Naive B cell (primary cell): ENCODE measurements around the gene OPCML. TPM values are rescaled to one million over a fixed set of nuclear protein-coding genes. Genes with fewer than 3 reads are reported as not detected.

Source experiments
- ATAC-seq, 2 donors: fragments of 150-1000 bp; cut with Tn5 transposase; 2 replicates each; pipeline ENCODE4 v1.10.0; 2021; ENCODE audit warnings: low read depth in 2 of 2, mild to moderate bottlenecking in 2 of 2, moderate library complexity in 2 of 2
- DNase-seq: peaks from one replicate; pipeline ENCODE4 v3.0.0; 2022
- H3K27ac Mint-ChIP-seq, 6 donors: one replicate each; pipeline ENCODE4 v1.8.0; 2020 to 2022; ENCODE audit warnings: mild to moderate bottlenecking in 6 of 6, mixed read lengths in 6 of 6, moderate library complexity in 5 of 6, inconsistent platforms in 2 of 6
- H3K27me3 Mint-ChIP-seq, 3 donors: one replicate each; pipeline ENCODE4 v1.8.0; 2021 to 2022; ENCODE audit warnings: mixed read lengths in 3 of 3, mild to moderate bottlenecking in 1 of 3
- H3K36me3 Mint-ChIP-seq, 2 donors: one replicate each; pipeline ENCODE4 v1.8.0; 2020 to 2022; ENCODE audit warnings: mixed read lengths in 2 of 2, inconsistent platforms in 1 of 2, mild to moderate bottlenecking in 1 of 2
- H3K4me1 Mint-ChIP-seq, 3 donors: one replicate each; pipeline ENCODE4 v1.8.0; 2020 to 2022; ENCODE audit warnings: mixed read lengths in 3 of 3, inconsistent platforms in 1 of 3, mild to moderate bottlenecking in 1 of 3, moderate library complexity in 1 of 3
- H3K4me3 Mint-ChIP-seq, 8 donors: one replicate each; pipeline ENCODE4 v1.8.0; 2020 to 2022; ENCODE audit warnings: mild to moderate bottlenecking in 8 of 8, mixed read lengths in 8 of 8, moderate library complexity in 8 of 8, inconsistent platforms in 2 of 8
- H3K9me3 Mint-ChIP-seq, 7 donors: one replicate each; pipeline ENCODE4 v1.8.0; 2020 to 2022; ENCODE audit warnings: mixed read lengths in 7 of 7, mild to moderate bottlenecking in 5 of 7, inconsistent platforms in 2 of 7, moderate library complexity in 1 of 7
- polyA plus RNA-seq, 6 donors: library from polyadenylated mRNA; unstranded; fragments of 300-500 nt; fragmentation: Illumina TruSeq; gene quantifications; one replicate each; pipeline ENCODE4 v1.2.3, GENCODE V29; 2021; ENCODE audit warnings: low read depth in 6 of 6

The OPCML gene
- polyA plus RNA-seq, 6 donors from 2014 or later: not detected

GRCh38 chr11:133347988-133348387, 184.3 kb downstream of the OPCML start:
- Mint-ChIP-seq H3K9me3 (peaks cover 0 to 10% (median 2%) of the 10 kb centered on the region in 7 donors), H3K27me3 (peaks cover 0 to 9% (median 6%) of the 10 kb centered on the region in 3 donors), H3K27ac (no peak overlapping the region), H3K4me1 (no peaks in the 10 kb centered on the region), H3K36me3 (no peaks in the 10 kb centered on the region), H3K4me3 (no peak overlapping the region)
- no peak for DNase-seq
- no peak for ATAC-seq

DNA sequence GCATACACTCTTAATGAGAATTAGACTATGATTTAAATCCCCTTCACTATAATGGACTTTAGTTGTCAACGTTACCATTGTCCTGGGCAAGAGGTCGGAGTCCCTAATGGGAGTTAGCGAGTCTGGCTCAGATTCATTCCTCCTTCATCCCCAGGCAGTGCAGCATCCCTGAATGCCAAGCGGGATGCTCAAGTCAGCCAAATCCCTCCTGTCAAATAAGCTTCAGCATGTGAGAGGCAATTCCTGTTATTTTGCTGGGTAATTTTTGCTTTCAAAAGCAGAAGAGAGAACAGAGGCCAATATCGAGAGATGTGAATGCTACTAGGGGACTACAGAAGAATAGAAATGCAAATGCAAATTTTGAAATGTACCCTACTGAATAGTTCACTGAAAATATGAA, 186.2 kb downstream of the OPCML start:
- Mint-ChIP-seq H3K27me3 (peaks cover 0 to 6% (median 4%) of the 10 kb centered on the region in 3 donors), H3K4me3 (no peak overlapping the region), H3K36me3 (no peaks in the 10 kb centered on the region), H3K27ac (no peak overlapping the region), H3K9me3 (peaks cover 0 to 9% (median 2%) of the 10 kb centered on the region in 7 donors), H3K4me1 (no peaks in the 10 kb centered on the region)
- DNase-seq (no peak), ATAC-seq (no peak)

DNA sequence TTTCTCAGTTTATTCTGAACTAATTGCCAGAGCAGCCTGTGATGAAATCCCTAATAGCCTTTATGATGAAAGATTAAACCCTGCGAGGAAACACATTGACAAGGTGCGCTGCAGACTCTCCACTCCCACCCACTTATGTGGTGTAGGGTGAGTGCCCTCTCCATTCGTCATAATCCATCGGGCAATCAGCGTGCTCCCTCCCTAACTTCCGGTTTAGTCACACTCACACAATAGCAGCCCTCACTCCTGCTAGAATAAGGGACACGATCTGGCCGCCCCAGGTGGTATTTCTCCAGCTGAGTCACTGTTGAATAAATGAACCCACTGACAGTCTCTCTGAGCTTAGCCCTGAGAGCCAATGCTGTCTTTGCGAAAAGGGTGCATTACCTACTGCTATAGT, 188.3 kb downstream of the OPCML start:
- Mint-ChIP-seq H3K4me3 (no peak overlapping the region), H3K4me1 (no peaks in the 10 kb centered on the region), H3K36me3 (no peaks in the 10 kb centered on the region), H3K9me3 (peaks cover 0 to 9% (median 5%) of the 10 kb centered on the region in 7 donors), H3K27me3 (peaks cover 0 to 6% (median 0%) of the 10 kb centered on the region in 3 donors), H3K27ac (no peak overlapping the region)
- no peak for DNase-seq
- ATAC-seq: no peak

- H3K9me3 Mint-ChIP-seq: peaks cover 0 to 11% (median 5%) of the 10 kb centered on the region in 7 donors
Observed at GRCh38 chr11:133339495-133340140, 192.7 kb downstream of the OPCML start.

DNA sequence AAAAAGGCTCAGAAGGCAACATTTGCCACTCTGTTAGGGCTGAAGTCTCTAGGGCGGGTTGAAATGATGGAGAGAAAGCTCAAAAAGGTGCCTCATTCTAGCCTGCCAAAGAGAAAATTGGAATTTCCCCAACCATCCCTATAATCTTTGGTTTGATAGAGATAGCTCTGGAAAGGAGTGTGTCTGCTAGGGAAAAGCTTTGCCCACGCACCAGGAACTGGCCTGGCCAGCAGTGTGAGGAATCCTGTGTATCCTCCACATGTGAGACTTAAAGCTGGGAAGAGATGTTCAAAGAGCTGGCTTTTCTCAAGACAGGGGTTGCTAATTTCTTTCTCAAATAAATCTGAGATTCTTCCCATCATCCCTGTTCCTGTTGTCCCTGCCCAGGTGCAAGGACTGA, 193.7 kb downstream of the OPCML start:
- Mint-ChIP-seq H3K4me3 (no peak overlapping the region), H3K27me3 (no peaks in the 10 kb centered on the region), H3K9me3 (peaks cover 4 to 12% (median 6%) of the 10 kb centered on the region in 7 donors), H3K27ac (peak overlapping the region in 1 of 6 donors; percentile 21), H3K36me3 (no peaks in the 10 kb centered on the region), H3K4me1 (no peaks in the 10 kb centered on the region)
- DNase-seq (no peak), ATAC-seq (no peak)

More at GRCh38 chr11:133339495-133340140, 192.7 kb downstream of the OPCML start:
- DNase-seq: no peak
- Mint-ChIP-seq H3K27ac (peak overlapping the region in 1 of 6 donors; percentile 54), H3K4me1 (no peaks in the 10 kb centered on the region), H3K4me3 (no peak overlapping the region), H3K27me3 (peaks cover 0 to 6% (median 0%) of the 10 kb centered on the region in 3 donors), H3K36me3 (no peaks in the 10 kb centered on the region)
- no peak for ATAC-seq

GRCh38 chr11:133337951-133338418, 194.3 kb downstream of the OPCML start:
- ATAC-seq: no peak
- Mint-ChIP-seq H3K4me3 (no peak overlapping the region), H3K4me1 (no peaks in the 10 kb centered on the region), H3K27me3 (no peaks in the 10 kb centered on the region), H3K9me3 (peaks cover 4 to 12% (median 8%) of the 10 kb centered on the region in 7 donors), H3K36me3 (no peaks in the 10 kb centered on the region), H3K27ac (no peak overlapping the region)
- DNase-seq: no peak

DNA sequence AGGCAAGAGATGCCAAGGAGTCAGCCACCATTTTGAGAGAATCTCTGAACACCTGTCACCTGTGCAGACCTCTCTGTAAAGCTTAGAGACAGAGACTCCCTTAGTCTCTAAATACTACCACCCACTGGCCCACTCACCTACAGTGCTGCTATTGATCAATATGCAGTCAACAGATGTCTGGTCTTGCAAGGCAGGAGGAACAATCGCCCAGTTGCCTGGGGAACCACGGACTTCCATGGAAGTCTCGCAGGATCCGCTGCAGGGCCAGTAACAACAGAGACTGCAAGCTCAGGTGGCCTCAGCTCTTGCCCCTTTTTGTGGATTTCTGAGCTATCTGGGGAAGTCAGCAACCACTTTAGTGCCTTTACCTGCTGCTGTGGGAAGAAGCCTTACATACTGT, 195.1 kb downstream of the OPCML start:
- H3K27ac Mint-ChIP-seq: no peak overlapping the region
- DNase-seq (no peak), ATAC-seq (no peak)
- H3K36me3 Mint-ChIP-seq: no peaks in the 10 kb centered on the region
- peaks cover 4 to 17% (median 8%) of the 10 kb centered on the region in 7 donors for H3K9me3 Mint-ChIP-seq
- H3K27me3 Mint-ChIP-seq: no peaks in the 10 kb centered on the region
- H3K4me3 Mint-ChIP-seq: no peak overlapping the region
- no peaks in the 10 kb centered on the region for H3K4me1 Mint-ChIP-seq

DNA sequence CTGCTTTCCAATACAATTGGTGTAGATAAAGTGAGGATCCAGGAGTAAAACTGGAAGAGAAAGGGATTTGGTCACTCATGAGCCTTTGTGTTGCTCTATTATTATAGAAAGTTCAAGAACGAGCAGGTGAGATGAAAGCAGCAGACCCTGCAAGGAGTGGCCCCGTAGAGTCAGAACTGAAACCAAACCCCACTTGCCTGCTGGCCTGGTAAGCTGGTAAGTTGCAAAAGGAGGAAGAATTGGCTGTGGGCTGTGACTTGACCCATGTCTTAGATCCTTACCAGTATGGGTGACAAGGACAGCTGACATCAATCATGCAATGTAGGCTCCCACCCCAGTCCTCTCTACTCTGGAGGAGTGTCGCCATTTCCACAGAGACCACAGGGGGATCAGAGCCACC, 201.3 kb downstream of the OPCML start:
- no peaks in the 10 kb centered on the region for H3K4me1 Mint-ChIP-seq
- H3K4me3 Mint-ChIP-seq: no peak overlapping the region
- no peak for ATAC-seq
- H3K27ac Mint-ChIP-seq: no peak overlapping the region
- peaks cover 3 to 14% (median 6%) of the 10 kb centered on the region in 7 donors for H3K9me3 Mint-ChIP-seq
- no peak for DNase-seq
- no peaks in the 10 kb centered on the region for H3K27me3 Mint-ChIP-seq
- H3K36me3 Mint-ChIP-seq: no peaks in the 10 kb centered on the region

DNA sequence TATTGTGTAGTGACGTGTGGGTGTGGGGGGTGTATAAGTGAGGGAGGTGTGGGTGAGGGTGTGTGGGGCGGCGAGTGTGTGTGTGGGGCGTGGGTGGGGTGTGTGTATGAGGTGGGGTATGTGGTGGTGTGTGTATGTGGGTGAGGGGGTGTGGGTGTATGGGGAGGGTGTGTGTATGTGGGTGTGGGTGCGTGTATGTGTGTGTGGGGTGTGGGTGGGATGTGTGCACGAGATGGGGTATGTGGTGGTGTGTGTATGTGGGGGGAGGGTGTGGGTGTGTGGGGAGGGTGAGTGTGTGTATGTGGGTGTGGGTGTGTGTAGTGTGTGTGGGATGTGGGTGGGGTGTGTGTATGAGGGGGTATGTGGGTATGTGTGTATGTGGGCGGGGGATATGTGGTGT, 205.5 kb downstream of the OPCML start:
- H3K36me3 Mint-ChIP-seq: no peaks in the 10 kb centered on the region
- ATAC-seq (no peak), DNase-seq (no peak)
- peaks cover 0 to 2% (median 0%) of the 10 kb centered on the region in 7 donors for H3K9me3 Mint-ChIP-seq
- H3K27ac Mint-ChIP-seq: no peak overlapping the region
- no peaks in the 10 kb centered on the region for H3K4me1 Mint-ChIP-seq
- H3K4me3 Mint-ChIP-seq: no peak overlapping the region
- peaks cover 0 to 4% (median 0%) of the 10 kb centered on the region in 3 donors for H3K27me3 Mint-ChIP-seq

GRCh38 chr11:133326332-133326731, 206.0 kb downstream of the OPCML start:
- Mint-ChIP-seq H3K36me3 (no peaks in the 10 kb centered on the region), H3K4me3 (no peak overlapping the region), H3K4me1 (no peaks in the 10 kb centered on the region), H3K9me3 (peaks cover 0 to 2% (median 0%) of the 10 kb centered on the region in 7 donors), H3K27ac (no peak overlapping the region), H3K27me3 (peaks cover 0 to 4% (median 0%) of the 10 kb centered on the region in 3 donors)
- ATAC-seq (no peak), DNase-seq (no peak)

DNA sequence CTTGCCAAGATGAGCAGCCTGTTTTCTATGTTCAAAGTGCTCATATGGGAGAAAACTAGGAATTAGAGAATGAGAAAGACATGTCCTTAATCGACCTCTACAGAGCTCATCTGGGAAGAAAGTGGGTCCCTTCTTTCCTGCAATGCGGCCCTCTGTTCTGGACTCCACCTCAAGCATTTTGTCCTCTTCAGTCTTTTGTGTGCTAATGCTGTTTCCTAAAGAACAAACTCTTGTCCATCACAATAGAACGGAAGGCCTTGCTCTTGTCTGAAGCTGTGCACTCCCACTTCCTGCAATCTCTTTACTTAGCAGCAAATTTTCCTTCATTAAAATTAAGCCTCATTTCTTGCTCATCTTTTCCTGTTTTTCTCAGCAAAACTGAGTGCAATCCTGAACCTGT, 206.6 kb downstream of the OPCML start:
- no peak overlapping the region for H3K4me3 Mint-ChIP-seq
- H3K36me3 Mint-ChIP-seq: no peaks in the 10 kb centered on the region
- H3K4me1 Mint-ChIP-seq: no peaks in the 10 kb centered on the region
- ATAC-seq (no peak), DNase-seq (no peak)
- no peak overlapping the region for H3K27ac Mint-ChIP-seq
- peaks cover 0 to 4% (median 0%) of the 10 kb centered on the region in 3 donors for H3K27me3 Mint-ChIP-seq
- H3K9me3 Mint-ChIP-seq: peaks cover 0 to 2% (median 0%) of the 10 kb centered on the region in 7 donors

DNA sequence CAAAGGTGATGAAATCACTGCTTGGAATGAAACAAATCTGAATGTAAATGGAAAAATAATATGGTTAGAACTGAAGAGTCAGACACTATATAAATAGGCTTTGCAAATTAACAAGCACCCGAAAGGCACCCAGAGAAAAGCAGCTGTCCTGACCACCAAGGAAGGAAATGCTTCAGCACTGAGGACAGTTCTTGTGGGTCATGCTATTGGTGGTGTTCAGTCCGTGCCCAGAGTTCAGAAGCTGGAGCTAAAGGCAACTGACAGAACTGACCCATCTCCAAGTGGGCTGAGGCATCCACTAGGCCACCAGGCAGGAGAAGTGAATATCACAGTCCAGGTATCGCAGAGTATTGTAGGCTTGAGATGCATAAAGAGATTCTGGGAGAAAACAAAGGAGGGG, 208.9 kb downstream of the OPCML start:
- H3K9me3 Mint-ChIP-seq: peaks cover 0 to 2% (median 0%) of the 10 kb centered on the region in 7 donors
- peaks cover 0 to 4% (median 0%) of the 10 kb centered on the region in 3 donors for H3K27me3 Mint-ChIP-seq
- H3K27ac Mint-ChIP-seq: no peak overlapping the region
- no peak overlapping the region for H3K4me3 Mint-ChIP-seq
- no peaks in the 10 kb centered on the region for H3K4me1 Mint-ChIP-seq
- ATAC-seq (no peak), DNase-seq (no peak)
- H3K36me3 Mint-ChIP-seq: no peaks in the 10 kb centered on the region

GRCh38 chr11:133318221-133318620, 214.1 kb downstream of the OPCML start:
- peaks cover 0 to 5% (median 0%) of the 10 kb centered on the region in 7 donors for H3K9me3 Mint-ChIP-seq
- no peak for DNase-seq
- H3K4me1 Mint-ChIP-seq: no peaks in the 10 kb centered on the region
- no peak overlapping the region for H3K4me3 Mint-ChIP-seq
- H3K27me3 Mint-ChIP-seq: peaks cover 0 to under 1% (median 0%) of the 10 kb centered on the region in 3 donors
- H3K27ac Mint-ChIP-seq: peak overlapping the region in 1 of 6 donors; percentile 8
- no peak for ATAC-seq
- H3K36me3 Mint-ChIP-seq: no peaks in the 10 kb centered on the region

- H3K36me3 Mint-ChIP-seq: no peaks in the 10 kb centered on the region
- ATAC-seq (no peak), DNase-seq (no peak)
- no peak overlapping the region for H3K27ac Mint-ChIP-seq
- no peaks in the 10 kb centered on the region for H3K27me3 Mint-ChIP-seq
- no peak overlapping the region for H3K4me3 Mint-ChIP-seq
- peaks cover 0 to 8% (median 3%) of the 10 kb centered on the region in 7 donors for H3K9me3 Mint-ChIP-seq
- H3K4me1 Mint-ChIP-seq: no peaks in the 10 kb centered on the region
Observed at GRCh38 chr11:133311230-133311629, 221.1 kb downstream of the OPCML start.
